ENCODE measurements around the gene KLK14.

KLK14 gene

GRCh38 chr19:51086153-51086850, 3.6 kb upstream of the KLK14 start:
- no peak for DNase-seq (ENCODE audit: low read depth)

DNA sequence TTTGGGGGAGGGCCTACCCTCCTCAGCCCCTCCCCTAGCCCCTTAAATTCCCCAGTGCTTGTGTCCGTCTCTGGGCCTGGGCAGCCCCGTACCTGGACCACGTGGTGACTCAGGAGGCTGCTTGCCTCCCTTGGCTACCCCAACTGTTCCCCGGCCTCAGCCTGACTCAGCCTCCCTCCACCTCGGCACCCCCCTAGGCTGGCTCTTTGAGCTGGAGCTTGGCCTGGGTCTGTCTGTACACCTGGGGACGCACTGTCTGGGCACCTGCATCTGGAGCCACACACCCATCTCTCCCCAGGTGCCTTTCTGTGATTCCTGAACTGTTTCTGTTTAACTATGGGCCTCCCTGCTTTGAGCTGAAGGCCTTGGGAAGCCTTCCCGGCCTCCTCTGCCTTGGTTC, 1.8 kb upstream of the KLK14 start:
- no peak for DNase-seq (ENCODE audit: low read depth)

- no peak for DNase-seq (ENCODE audit: low read depth)
Observed at GRCh38 chr19:51083783-51084182, 1.1 kb upstream of the KLK14 start.

- DNase-seq (ENCODE audit: low read depth): no peak
Observed at GRCh38 chr19:51083181-51083580, 494 bp upstream of the KLK14 start.

GRCh38 chr19:51081476-51081875, 1.2 kb downstream of the KLK14 start:
- no peak for DNase-seq (ENCODE audit: low read depth)

DNA sequence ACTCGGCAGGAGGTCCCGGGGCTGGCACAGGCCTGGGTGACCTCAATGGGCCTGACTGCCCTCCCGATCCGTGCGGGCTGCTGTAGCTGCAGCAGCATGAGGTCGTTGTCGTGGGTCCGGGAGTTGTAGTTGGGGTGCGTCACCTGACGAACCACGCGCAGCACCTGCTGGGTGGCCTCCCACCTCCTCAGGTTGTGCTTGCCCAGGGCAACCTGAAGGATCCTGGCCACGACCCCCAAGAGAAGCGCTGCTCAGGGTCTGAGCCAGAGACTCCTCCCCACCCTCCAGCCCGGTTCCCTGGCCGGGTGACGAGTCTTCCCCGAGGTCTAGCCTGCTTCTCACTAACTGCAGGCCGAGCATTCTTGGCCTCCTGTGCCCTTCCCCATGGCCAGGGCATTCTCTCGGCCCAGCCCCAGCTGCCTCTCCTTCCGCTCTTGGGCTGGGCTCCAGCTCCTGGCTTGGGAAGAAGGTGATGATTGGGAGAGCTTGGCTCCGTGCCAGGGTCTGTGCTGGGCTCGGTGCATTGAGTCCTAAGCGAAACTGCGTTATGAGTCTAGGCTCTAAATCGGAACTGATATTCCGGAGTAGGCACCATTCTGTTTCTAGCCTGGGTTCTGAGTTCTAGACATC, 3.1 kb downstream of the KLK14 start:
- no peak for DNase-seq (ENCODE audit: low read depth)

GRCh38 chr19:51078731-51079130, 4.0 kb downstream of the KLK14 start:
- no peak for DNase-seq (ENCODE audit: low read depth)

GRCh38 chr19:51078104-51078503, 4.6 kb downstream of the KLK14 start:
- DNase-seq (ENCODE audit: low read depth): no peak

DNA sequence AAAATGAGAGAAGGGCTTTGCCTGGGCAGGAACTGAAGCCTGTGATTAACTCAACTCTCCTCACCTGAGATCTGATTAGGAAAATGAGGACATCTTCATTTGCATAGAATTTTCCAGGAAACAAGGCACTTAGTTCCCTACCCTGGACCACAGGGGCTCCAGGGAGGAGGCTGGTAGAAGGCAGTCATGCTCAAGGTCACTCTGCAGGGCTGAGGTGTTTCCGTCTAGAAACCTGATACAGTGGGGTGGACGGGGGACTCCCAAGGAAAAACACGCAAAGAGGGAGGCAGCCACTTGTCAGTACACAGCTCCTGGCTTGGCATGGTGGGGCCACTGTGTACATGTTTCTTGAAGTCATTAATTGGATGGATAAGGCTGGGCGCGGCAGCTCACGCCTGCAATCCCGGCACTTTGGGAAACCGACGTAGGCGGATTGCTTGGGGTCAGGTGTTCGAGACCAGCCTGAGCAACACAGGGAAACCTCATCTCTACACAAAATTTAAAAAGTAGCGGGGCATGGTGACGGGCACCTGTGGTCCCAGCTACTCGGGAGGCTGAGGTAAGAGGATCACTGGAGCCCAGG, 6.0 kb downstream of the KLK14 start:
- no peak for DNase-seq (ENCODE audit: low read depth)

DNA sequence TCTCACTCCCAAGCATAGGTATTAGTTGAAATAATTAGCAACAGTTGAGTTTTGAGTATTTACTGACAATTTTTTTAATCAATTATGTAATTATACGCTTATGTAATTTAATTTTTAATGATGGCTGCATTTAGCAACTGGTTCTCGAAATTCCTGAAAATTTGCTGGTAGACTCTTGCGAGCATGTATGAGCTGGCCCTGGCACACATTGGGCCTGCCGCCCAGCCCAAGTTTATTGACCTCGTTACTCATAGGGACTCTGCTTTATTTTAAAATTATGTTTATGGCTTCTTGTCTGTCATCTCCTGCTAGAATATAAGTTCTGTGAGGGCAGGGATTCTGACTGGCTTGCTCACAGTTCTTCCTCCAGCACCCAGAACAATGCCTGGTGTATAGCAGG, 6.7 kb downstream of the KLK14 start:
- no peak for DNase-seq (ENCODE audit: low read depth)

- no peak for DNase-seq (ENCODE audit: low read depth)
Observed at GRCh38 chr19:51071095-51071405, 11.6 kb downstream of the KLK14 start.

DNA sequence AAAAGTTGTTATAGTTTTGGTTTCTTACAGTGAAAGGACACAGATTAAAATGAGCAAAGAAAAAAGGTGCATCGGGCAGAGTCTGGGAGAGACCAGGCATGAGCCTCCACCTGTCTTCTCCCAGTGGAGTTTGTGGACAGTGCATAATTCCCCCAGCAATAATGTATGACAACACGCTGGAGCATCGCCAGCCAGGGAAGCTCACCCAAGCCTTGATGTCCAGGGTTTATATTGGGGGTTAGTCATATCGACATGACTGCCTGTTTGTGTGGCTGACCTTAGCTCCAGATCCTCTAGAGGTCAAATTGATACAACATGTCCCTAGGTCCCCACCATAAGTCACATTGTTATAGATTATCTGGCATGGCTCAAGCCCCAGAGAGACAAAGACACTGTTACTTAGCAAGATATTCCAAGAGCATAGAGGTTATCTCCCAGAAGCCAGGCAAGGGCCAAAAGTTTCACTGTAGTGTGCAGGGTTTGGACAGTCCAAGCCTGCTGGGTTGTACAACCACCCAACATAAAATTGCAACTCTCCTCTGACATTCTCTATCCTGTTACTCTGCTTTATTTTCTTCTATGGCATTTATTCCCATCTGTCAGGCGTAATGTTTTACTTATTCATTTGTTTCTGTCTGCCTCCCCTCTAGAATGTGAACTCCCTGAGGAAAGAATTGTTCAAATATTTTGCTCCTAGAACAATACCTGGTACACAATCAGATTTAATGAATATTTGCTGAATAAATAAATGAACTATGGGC, 12.2 kb downstream of the KLK14 start:
- DNase-seq (ENCODE audit: low read depth): no peak

GRCh38 chr19:51066393-51067186, 16.1 kb downstream of the KLK14 start:
- DNase-seq (ENCODE audit: low read depth): no peak

DNA sequence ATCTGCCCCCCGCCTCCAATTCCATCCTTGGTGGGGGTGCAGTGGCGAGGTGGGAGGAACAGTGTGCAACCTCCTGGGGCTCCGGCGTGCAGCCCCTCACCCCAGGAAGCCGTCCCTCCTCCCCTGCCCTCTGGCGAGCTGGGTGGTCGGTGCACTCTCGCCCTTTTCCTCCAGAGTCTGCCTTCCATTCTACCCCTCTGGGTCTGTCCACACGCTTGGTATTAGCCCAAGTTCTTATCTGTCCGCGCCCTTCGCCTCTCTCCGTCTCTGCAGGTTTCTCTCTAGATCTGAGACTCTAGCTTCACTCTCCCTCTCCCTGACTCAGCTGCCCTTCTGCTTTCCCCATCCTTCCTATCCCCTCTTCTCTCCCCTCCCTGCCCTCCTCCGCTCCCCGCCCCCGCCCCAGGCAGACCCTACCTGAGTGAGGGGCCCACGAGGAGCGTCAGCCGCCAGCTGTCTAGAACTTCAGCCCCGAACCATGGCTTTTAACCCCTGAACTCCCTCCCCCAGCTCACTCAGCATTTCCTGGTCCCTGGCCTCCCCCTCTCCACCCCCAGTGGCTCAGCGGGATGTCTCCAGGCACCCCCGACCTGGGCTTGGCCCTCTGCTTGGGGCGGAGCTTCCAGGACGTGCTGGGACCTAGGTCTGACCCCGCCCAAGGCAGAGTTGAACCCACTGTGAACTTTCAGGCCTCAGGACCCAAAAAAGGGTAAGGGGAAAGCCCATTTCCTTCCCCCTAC, 17.3 kb downstream of the KLK14 start:
- DNase-seq (ENCODE audit: low read depth): no peak

GRCh38 chr19:51064534-51065220, 18.0 kb downstream of the KLK14 start, which contains the start of gene KLK13:
Gene KLK13, minus strand, starts transcription at chr19:51065092. Its CDS starts 25 bp downstream, at chr19:51065067.
- no peak for DNase-seq (ENCODE audit: low read depth)

DNA sequence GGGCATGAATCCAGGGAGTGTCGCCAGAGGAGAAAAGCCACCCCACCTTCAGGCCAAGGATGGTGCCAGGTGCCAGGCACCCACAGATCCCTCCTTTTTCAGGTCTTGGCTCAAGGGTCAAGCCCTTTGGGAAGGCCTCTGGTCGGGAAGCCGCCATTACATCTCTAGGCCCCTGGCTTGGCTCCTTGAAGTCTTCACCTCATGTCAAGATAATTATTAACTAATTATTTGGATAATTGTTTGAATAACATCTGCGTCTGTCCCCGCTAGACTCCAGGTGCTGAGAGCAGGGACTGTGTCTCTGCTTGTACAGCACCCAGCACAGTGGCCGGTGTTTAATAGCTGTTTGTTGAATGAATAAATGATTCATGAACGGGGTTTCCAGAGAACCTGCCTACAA, 19.0 kb downstream of the KLK14 start:
- no peak for DNase-seq (ENCODE audit: low read depth)

- no peak for DNase-seq (ENCODE audit: low read depth)
Observed at GRCh38 chr19:51060973-51061372, 21.7 kb downstream of the KLK14 start.

GRCh38 chr19:51060336-51060735, 22.4 kb downstream of the KLK14 start:
- DNase-seq (ENCODE audit: low read depth): no peak

DNA sequence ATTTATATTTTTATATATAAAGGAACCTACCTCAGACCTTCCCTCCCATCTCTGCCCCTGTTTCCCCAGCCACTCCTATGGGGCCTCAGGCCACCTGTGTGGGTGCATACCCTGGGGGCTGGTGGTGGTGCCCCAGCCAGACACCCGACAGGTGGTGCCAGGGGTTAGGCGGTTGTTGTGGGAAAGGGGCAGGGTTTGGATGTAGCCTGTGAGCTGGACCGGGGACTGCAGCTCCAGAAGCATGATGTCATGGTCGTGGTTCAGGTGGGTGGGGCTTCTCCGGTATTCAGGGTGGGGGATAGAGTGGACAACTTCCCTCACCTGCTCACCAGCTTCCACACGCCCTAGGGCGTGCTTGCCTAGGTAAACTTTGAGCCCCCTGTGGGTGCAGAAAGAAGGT, 23.0 kb downstream of the KLK14 start:
- DNase-seq (ENCODE audit: low read depth): no peak

DNA sequence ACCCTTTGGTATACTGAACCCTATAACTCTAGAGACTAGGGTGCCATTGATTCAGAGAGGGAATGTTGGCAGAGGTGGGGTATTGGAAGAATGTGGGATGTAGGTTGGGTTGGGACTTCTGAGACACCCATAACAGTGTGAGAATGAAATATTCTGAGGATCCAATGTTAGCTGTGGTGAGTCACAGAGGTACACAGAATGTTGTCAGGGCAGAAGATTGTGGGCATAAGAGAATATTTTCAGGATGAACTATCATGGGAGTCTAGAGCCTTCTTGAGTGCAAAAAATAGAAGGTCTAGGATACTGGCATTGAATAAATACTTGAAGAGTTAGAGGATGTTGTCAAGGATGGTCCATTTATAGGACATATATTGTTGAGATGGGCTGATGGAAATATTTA, 26.8 kb downstream of the KLK14 start:
- DNase-seq (ENCODE audit: low read depth): no peak

GRCh38 chr19:51047031-51047335, 35.7 kb downstream of the KLK14 start:
- no peak for DNase-seq (ENCODE audit: low read depth)

Data from EH (cell line).